SJSA1 (cell line): ENCODE measurements around the gene DGAT2. TPM values are rescaled to one million over a fixed set of nuclear protein-coding genes. Genes with fewer than 3 reads are reported as not detected.

ENCODE experiments used
- DNase-seq, 2 experiments: peaks; one replicate each; pipeline ENCODE4 v3.0.0-alpha.2; 2015 to 2020; ENCODE audit warnings: low spot score in 2 of 2, low read depth in 1 of 2
- H3K27ac ChIP-seq: fragments of 250-450 bp; sonication (Bioruptor Pico); 2 replicates; pipeline ENCODE4 v1.5.1; 2020; ENCODE audit warnings: mild to moderate bottlenecking, moderate library complexity
- H3K27me3 ChIP-seq: fragments of 250-450 bp; sonication (Bioruptor Pico); replicated peaks from 2 replicates; pipeline ENCODE4 v1.5.1; 2020; ENCODE audit warnings: mild to moderate bottlenecking, moderate library complexity
- H3K36me3 ChIP-seq: fragments of 250-450 bp; sonication (Bioruptor Pico); 2 replicates; pipeline ENCODE4 v1.5.1; 2020; ENCODE audit warnings: mild to moderate bottlenecking
- H3K4me1 ChIP-seq: fragments of 250-450 bp; sonication (Bioruptor Pico); replicated peaks from 2 replicates; pipeline ENCODE4 v1.6.1; 2021; ENCODE audit warnings: mild to moderate bottlenecking
- H3K4me3 ChIP-seq: fragments of 250-450 bp; sonication (Bioruptor Pico); 2 replicates; pipeline ENCODE4 v1.5.1; 2020; ENCODE audit warnings: mild to moderate bottlenecking
- H3K9me3 ChIP-seq: fragments of 250-450 bp; sonication (Bioruptor Pico); replicated peaks from 2 replicates; pipeline ENCODE4 v1.5.1; 2020; ENCODE audit warnings: mild to moderate bottlenecking
- total RNA-seq: library from RNA; depleted of rRNA; stranded (reverse); fragments of >200 nt; shearing (Covaris generic); gene quantifications from 2 replicates; pipeline ENCODE4 v1.2.3, GENCODE V29; 2014

Gene DGAT2
- total RNA-seq, 1 experiment from 2014 or later, result not detected

- Histone ChIP-seq H3K4me3 (no peak overlapping the region), H3K27ac (no peak overlapping the region)
Measured at GRCh38 chr11:75763846-75764245, 4.7 kb upstream of the DGAT2 start.

GRCh38 chr11:75765116-75765515 lies 3.5 kb upstream of the DGAT2 start:
- H3K9me3 ChIP-seq, result no peaks in the 10 kb centered on the region
- no peak overlapping the region for H3K27ac ChIP-seq
- no peak for DNase-seq
- no peaks in the 10 kb centered on the region for H3K36me3 ChIP-seq
- no peak overlapping the region for H3K4me3 ChIP-seq
- peaks cover 8% of the 10 kb centered on the region for H3K4me1 ChIP-seq
- H3K27me3 ChIP-seq, result peaks cover 14% of the 10 kb centered on the region

More at GRCh38 chr11:75763846-75764245, 4.7 kb upstream of the DGAT2 start:
- H3K36me3 ChIP-seq, result no peaks in the 10 kb centered on the region
- DNase-seq, result no peak
- H3K4me1 ChIP-seq, result peaks cover 7% of the 10 kb centered on the region
- peaks cover 9% of the 10 kb centered on the region for H3K27me3 ChIP-seq
- H3K9me3 ChIP-seq, result no peaks in the 10 kb centered on the region

- no peak for DNase-seq
- Histone ChIP-seq H3K4me3 (no peak overlapping the region), H3K27me3 (peaks cover 14% of the 10 kb centered on the region), H3K36me3 (no peaks in the 10 kb centered on the region), H3K27ac (no peak overlapping the region), H3K4me1 (peaks cover 8% of the 10 kb centered on the region), H3K9me3 (no peaks in the 10 kb centered on the region)
Measured at GRCh38 chr11:75766443-75767227, 1.9 kb upstream of the DGAT2 start.

- no peaks in the 10 kb centered on the region for H3K9me3 ChIP-seq
- H3K27ac ChIP-seq, result no peak overlapping the region
- H3K36me3 ChIP-seq, result no peaks in the 10 kb centered on the region
- H3K4me1 ChIP-seq, result peaks cover 8% of the 10 kb centered on the region
- peaks cover 14% of the 10 kb centered on the region for H3K27me3 ChIP-seq
- no peak for DNase-seq
- no peak overlapping the region for H3K4me3 ChIP-seq
Measured at GRCh38 chr11:75767228-75767572, 1.4 kb upstream of the DGAT2 start.

GRCh38 chr11:75767793-75768111 lies 826 bp upstream of the DGAT2 start:
- H3K9me3 ChIP-seq, result no peaks in the 10 kb centered on the region
- no peaks in the 10 kb centered on the region for H3K36me3 ChIP-seq
- no peak overlapping the region for H3K27ac ChIP-seq
- H3K27me3 ChIP-seq, result peaks cover 14% of the 10 kb centered on the region
- no peak overlapping the region for H3K4me3 ChIP-seq
- no peak for DNase-seq
- peaks cover 8% of the 10 kb centered on the region for H3K4me1 ChIP-seq

- Histone ChIP-seq H3K36me3 (no peaks in the 10 kb centered on the region), H3K9me3 (no peaks in the 10 kb centered on the region), H3K27ac (no peak overlapping the region), H3K4me3 (no peak overlapping the region), H3K4me1 (peaks cover 8% of the 10 kb centered on the region), H3K27me3 (peaks cover 14% of the 10 kb centered on the region)
- DNase-seq, result no peak
Measured at GRCh38 chr11:75768909-75769771, 562 bp downstream of the DGAT2 start.

- H3K9me3 ChIP-seq, result no peaks in the 10 kb centered on the region
- no peaks in the 10 kb centered on the region for H3K36me3 ChIP-seq
- no peak overlapping the region for H3K4me3 ChIP-seq
- H3K27me3 ChIP-seq, result peaks cover 14% of the 10 kb centered on the region
- H3K27ac ChIP-seq, result no peak overlapping the region
- peaks cover 8% of the 10 kb centered on the region for H3K4me1 ChIP-seq
- DNase-seq, result no peak
Measured at GRCh38 chr11:75770102-75770501, 1.5 kb downstream of the DGAT2 start.

GRCh38 chr11:75771646-75772410 lies 3.2 kb downstream of the DGAT2 start:
- no peak for DNase-seq
- H3K27me3 ChIP-seq, result peaks cover 14% of the 10 kb centered on the region

GRCh38 chr11:75773595-75774353 lies 5.2 kb downstream of the DGAT2 start:
- Histone ChIP-seq H3K4me1 (peaks cover 1% of the 10 kb centered on the region), H3K36me3 (no peaks in the 10 kb centered on the region), H3K4me3 (no peak overlapping the region), H3K27ac (no peak overlapping the region), H3K9me3 (no peaks in the 10 kb centered on the region), H3K27me3 (peaks cover 5% of the 10 kb centered on the region)
- DNase-seq, result no peak

More at GRCh38 chr11:75771646-75772410, 3.2 kb downstream of the DGAT2 start:
- Histone ChIP-seq H3K27ac (no peak overlapping the region), H3K4me3 (no peak overlapping the region), H3K4me1 (peaks cover 8% of the 10 kb centered on the region), H3K36me3 (no peaks in the 10 kb centered on the region), H3K9me3 (no peaks in the 10 kb centered on the region)

GRCh38 chr11:75775056-75775455 lies 6.5 kb downstream of the DGAT2 start:
- no peaks in the 10 kb centered on the region for H3K9me3 ChIP-seq
- H3K4me1 ChIP-seq, result no peaks in the 10 kb centered on the region
- no peak for DNase-seq
- H3K27ac ChIP-seq, result no peak overlapping the region
- H3K36me3 ChIP-seq, result no peaks in the 10 kb centered on the region
- H3K27me3 ChIP-seq, result no peaks in the 10 kb centered on the region
- H3K4me3 ChIP-seq, result no peak overlapping the region

GRCh38 chr11:75776546-75776945 lies 8.0 kb downstream of the DGAT2 start:
- no peaks in the 10 kb centered on the region for H3K27me3 ChIP-seq
- no peaks in the 10 kb centered on the region for H3K9me3 ChIP-seq
- no peaks in the 10 kb centered on the region for H3K36me3 ChIP-seq
- DNase-seq, result no peak
- no peak overlapping the region for H3K4me3 ChIP-seq
- no peak overlapping the region for H3K27ac ChIP-seq
- no peaks in the 10 kb centered on the region for H3K4me1 ChIP-seq

GRCh38 chr11:75777461-75778110 lies 9.0 kb downstream of the DGAT2 start:
- no peaks in the 10 kb centered on the region for H3K27me3 ChIP-seq
- H3K36me3 ChIP-seq, result no peaks in the 10 kb centered on the region
- H3K4me1 ChIP-seq, result no peaks in the 10 kb centered on the region
- H3K4me3 ChIP-seq, result no peak overlapping the region
- no peaks in the 10 kb centered on the region for H3K9me3 ChIP-seq
- no peak overlapping the region for H3K27ac ChIP-seq
- no peak for DNase-seq

GRCh38 chr11:75778962-75779361 lies 10.4 kb downstream of the DGAT2 start:
- Histone ChIP-seq H3K4me1 (no peaks in the 10 kb centered on the region), H3K27ac (no peak overlapping the region), H3K9me3 (no peaks in the 10 kb centered on the region), H3K27me3 (no peaks in the 10 kb centered on the region), H3K36me3 (no peaks in the 10 kb centered on the region), H3K4me3 (no peak overlapping the region)
- no peak for DNase-seq
